ENCODE measurements around the gene ZNRD2. TPM values are rescaled to one million over a fixed set of nuclear protein-coding genes. Genes with fewer than 3 reads are reported as not detected.

ZNRD2 gene
- total RNA-seq, 1 experiment from 2014 or later = 66.8 TPM

- Histone ChIP-seq H3K27ac (ENCODE audit: low read depth, low read length) (peak overlapping the region; percentile 99), H3K9me3 (ENCODE audit: control insufficient read depth in 1 of 2, insufficient read depth in 1 of 2, low read depth in 1 of 2, low read length in 2 of 2) (no peaks in the 10 kb centered on the region), H4K20me1 (ENCODE audit: insufficient read depth) (no peaks in the 10 kb centered on the region), H3K9ac (ENCODE audit: low read length) (peak overlapping the region; percentile 83), H3K4me2 (ENCODE audit: low read length) (peak overlapping the region; percentile 96), H3K4me1 (ENCODE audit: control insufficient read depth in 1 of 2, insufficient read depth in 2 of 2, low read length in 2 of 2) (peaks cover 84 to 94% of the 10 kb centered on the region in 2 experiments), H3K79me2 (ENCODE audit: insufficient read depth, low read length) (peaks cover 27% of the 10 kb centered on the region), H3K36me3 (ENCODE audit: control insufficient read depth in 1 of 2, insufficient read depth in 2 of 2, low read length in 2 of 2) (no peaks in the 10 kb centered on the region), H3K27me3 (ENCODE audit: insufficient read depth, low read length) (no peaks in the 10 kb centered on the region), H3K9me2 (ENCODE audit: insufficient read depth) (no peaks in the 10 kb centered on the region), H2AFZ (ENCODE audit: low read depth, low read length, poor library complexity, severe bottlenecking) (no peak overlapping the region), H3K4me3 (replicated peaks in 1 of 2; ENCODE audit: low read depth in 1 of 2, low read length in 2 of 2) (peak overlapping the region; percentile 64 to 68)
- BruUV-seq (replicated peaks) = TSS peak; percentile 61
- RAD21 ChIA-PET (ENCODE audit: low non-redundant PET in 1 of 2, low total read pairs in 2 of 2, uncharacterized antibody in 2 of 2, unreplicated experiment in 2 of 2) = interaction anchor here in 1 of 2 experiments (2.1 to 2.2 kb wide), 2 partner anchors 13 to 18 kb away, joined by 6 to 9 read pairs; partner anchors contain the start of gene FAM89B
- intact Hi-C loops (cut with micrococcal nuclease) = no loop called here
- DNase-seq (ENCODE audit: low read depth, low spot score) (no peak), ATAC-seq (peak; percentile 8)
- TF ChIP-seq POLR2AphosphoS5 (IDR thresholded peaks at IDR 0.05; ENCODE audit: low read depth, low read length) (no peak), ZFX (IDR thresholded peaks at IDR 0.05) (peak; percentile 21; the same call in 1 of the 2 replicates), CBX3 (IDR thresholded peaks at IDR 0.05; ENCODE audit: low read depth) (no peak), EGR1 (IDR thresholded peaks at IDR 0.05; ENCODE audit: low read depth) (no peak), ZBTB33 (IDR thresholded peaks at IDR 0.05; ENCODE audit: extremely low read depth, insufficient replicate concordance, low read length) (no peak), EZH2 (IDR thresholded peaks at IDR 0.05) (no peak), CEBPB (IDR thresholded peaks at IDR 0.05; ENCODE audit: low read depth) (no peak), SIN3A (IDR thresholded peaks at IDR 0.05; ENCODE audit: low read depth) (no peak)
- CTCF ChIA-PET = interaction anchor here (1.0 to 2.2 kb wide), 4 partner anchors 11 to 301 kb away, joined by 3 to 14 read pairs (median 5); partner anchors contain the start of genes MUS81 and ZNRD2
- POLR2A ChIA-PET = interaction anchor here (0.7 to 2.7 kb wide), 8 partner anchors 11 to 136 kb away, joined by 3 to 17 read pairs (median 4); partner anchors contain the start of genes FAM89B, MALAT1, NEAT1 and ZNRD2
Measured at GRCh38 chr11:65558930-65559509, 11.3 kb upstream of the ZNRD2 start.
